ENCODE data around the gene MAP3K13.

DNA sequence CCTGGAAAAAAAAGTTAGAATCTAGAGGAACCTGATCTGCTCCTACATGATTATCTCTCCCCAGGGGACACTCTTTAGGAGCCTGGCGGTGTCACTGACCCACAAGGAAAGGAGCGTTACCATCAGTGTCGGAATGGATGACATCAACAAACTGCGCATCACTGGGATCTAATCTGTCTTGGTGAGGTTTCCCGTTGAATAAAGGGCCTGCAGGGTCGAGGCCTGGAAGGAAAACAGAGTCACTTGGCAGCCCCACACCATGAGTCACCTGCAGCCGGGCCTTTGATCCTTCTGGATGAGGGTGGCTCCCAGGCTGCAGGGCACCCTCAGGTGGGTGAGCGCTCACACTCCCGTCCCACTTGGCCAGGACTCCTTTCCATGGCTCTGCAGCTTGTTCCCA lies 164.4 kb downstream of the MAP3K13 start:
- TF ChIP-seq, protein P1, sequence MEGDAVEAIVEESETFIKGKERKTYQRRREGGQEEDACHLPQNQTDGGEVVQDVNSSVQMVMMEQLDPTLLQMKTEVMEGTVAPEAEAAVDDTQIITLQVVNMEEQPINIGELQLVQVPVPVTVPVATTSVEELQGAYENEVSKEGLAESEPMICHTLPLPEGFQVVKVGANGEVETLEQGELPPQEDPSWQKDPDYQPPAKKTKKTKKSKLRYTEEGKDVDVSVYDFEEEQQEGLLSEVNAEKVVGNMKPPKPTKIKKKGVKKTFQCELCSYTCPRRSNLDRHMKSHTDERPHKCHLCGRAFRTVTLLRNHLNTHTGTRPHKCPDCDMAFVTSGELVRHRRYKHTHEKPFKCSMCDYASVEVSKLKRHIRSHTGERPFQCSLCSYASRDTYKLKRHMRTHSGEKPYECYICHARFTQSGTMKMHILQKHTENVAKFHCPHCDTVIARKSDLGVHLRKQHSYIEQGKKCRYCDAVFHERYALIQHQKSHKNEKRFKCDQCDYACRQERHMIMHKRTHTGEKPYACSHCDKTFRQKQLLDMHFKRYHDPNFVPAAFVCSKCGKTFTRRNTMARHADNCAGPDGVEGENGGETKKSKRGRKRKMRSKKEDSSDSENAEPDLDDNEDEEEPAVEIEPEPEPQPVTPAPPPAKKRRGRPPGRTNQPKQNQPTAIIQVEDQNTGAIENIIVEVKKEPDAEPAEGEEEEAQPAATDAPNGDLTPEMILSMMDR (conservative IDR thresholded peaks at IDR 0.05 in 1 of 2, IDR thresholded peaks at IDR 0.05 in 1 of 2; ENCODE audit: extremely low read depth in 1 of 2, insufficient read depth in 1 of 2, low read depth in 1 of 2, low read length in 2 of 2) = no peak
- no peak for TF ChIP-seq EZH2 (IDR thresholded peaks at IDR 0.05; ENCODE audit: borderline replicate concordance, low read length)

Measured in mammary epithelial cell (primary cell).